Measurements from ENCODE around the gene PAPSS2.

GRCh38 chr10:87720665-87721064, 61.0 kb downstream of the PAPSS2 start:
- TF ChIP-seq POLR2A (IDR thresholded peaks at IDR 0.05) (no peak), CTCF (IDR thresholded peaks at IDR 0.05) (no peak)
